Measurements from ENCODE around the gene PCDHGA6.
A peak's percentile ranks its signal among the peaks of the same experiment; 100 is the strongest.
"Not testable (repeated sequence)": the region's sequence is repeated elsewhere in the genome, so short reads cannot be mapped to it uniquely, and the experiment has no call there.

Gene PCDHGA6

DNA sequence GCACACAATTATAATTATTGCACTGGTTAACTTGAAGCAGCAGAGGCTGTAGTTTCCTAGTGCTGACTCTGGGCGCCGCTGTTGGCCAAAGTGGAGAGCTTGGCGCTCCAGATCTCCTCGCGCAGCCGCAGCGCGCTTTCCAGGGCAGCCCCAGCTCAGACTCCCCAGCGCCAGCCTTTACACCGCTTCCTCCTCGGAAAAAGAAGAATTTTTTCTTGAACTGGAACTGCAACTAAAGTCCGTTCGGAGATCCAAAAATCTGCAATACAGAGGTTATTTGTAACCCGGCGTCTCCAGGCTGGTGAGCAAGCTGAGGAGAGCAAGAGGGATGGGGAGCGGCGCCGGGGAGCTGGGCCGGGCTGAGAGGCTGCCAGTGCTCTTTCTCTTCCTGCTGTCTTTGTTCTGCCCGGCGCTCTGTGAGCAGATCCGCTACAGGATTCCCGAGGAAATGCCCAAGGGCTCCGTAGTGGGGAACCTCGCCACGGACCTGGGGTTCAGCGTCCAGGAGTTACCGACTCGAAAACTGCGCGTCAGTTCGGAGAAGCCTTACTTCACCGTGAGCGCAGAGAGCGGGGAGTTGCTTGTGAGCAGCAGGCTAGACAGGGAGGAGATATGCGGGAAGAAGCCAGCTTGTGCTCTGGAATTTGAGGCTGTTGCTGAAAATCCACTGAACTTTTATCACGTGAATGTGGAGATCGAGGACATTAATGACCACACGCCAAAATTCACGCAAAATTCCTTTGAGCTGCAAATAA is 14.0 kb downstream of the PCDHGA6 start, which contains the start of gene PCDHGB4:
Gene PCDHGB4 (plus strand): TSS at position 142 of the 755 bp plus-strand sequence. CDS start 187 bp downstream, at position 329.
- Histone ChIP-seq H3K4me3 (ENCODE audit: low read depth, low read length) (peak within 1 kb of the TSS; percentile 65), H3K27me3 (ENCODE audit: control insufficient read depth, insufficient read depth, low read length) (peaks cover 16% of the 10 kb centered on the region), H3K9me3 (ENCODE audit: control insufficient read depth, insufficient read depth, low read length) (peaks cover 11% of the 10 kb centered on the region)
- not testable (repeated sequence) for H3K9ac ChIP-seq (ENCODE audit: low read depth, low read length); H3K36me3 ChIP-seq (ENCODE audit: control insufficient read depth, insufficient read depth, low read length); H3K4me1 ChIP-seq (ENCODE audit: control insufficient read depth, insufficient read depth, low read length)

DNA sequence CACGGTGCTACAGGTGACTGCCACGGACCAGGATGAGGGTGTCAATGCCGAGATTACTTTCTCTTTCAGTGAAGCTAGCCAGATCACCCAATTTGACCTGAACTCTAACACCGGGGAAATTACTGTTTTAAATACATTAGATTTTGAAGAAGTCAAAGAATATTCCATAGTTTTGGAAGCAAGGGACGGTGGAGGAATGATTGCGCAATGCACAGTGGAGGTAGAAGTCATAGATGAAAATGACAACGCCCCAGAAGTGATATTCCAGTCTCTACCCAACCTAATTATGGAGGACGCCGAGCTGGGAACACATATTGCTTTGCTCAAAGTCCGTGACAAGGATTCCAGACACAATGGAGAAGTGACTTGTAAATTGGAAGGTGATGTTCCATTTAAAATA is 15.0 kb downstream of the PCDHGA6 start:
- H3K4me3 ChIP-seq (ENCODE audit: low read depth, low read length): peak overlapping the region; percentile 28
- H3K4me1 ChIP-seq (ENCODE audit: control insufficient read depth, insufficient read depth, low read length): no peaks in the 10 kb centered on the region
- H3K27me3 ChIP-seq (ENCODE audit: control insufficient read depth, insufficient read depth, low read length): peaks cover 13% of the 10 kb centered on the region
- H3K9me3 ChIP-seq (ENCODE audit: control insufficient read depth, insufficient read depth, low read length): peaks cover 11% of the 10 kb centered on the region
- H3K9ac ChIP-seq (ENCODE audit: low read depth, low read length): no peak overlapping the region
- H3K36me3 ChIP-seq (ENCODE audit: control insufficient read depth, insufficient read depth, low read length): peaks cover 4% of the 10 kb centered on the region

DNA sequence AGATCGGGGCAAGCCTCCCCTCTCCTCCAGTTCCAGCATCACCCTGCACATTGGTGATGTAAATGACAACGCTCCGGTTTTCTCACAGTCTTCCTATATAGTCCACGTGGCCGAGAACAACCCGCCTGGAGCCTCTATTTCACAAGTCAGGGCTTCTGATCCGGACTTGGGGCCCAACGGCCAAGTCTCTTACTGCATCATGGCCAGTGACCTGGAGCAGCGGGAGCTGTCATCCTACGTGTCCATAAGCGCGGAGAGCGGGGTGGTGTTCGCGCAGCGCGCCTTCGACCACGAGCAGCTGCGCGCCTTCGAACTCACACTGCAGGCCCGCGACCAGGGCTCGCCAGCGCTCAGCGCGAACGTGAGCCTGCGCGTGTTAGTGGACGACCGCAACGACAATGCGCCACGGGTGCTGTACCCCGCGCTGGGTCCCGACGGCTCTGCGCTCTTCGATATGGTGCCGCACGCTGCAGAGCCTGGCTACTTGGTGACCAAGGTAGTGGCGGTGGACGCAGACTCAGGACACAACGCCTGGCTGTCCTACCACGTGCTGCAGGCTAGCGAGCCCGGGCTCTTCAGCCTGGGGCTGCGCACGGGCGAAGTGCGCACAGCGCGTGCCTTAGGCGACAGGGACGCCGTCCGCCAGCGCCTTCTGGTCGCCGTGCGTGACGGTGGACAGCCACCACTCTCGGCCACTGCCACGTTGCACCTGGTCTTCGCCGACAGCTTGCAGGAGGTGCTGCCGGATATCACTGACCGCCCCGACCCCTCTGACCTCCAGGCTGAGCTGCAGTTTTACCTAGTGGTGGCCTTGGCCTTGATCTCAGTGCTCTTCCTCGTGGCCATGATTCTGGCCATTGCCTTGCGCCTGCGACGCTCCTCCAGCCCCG is 15.7 kb downstream of the PCDHGA6 start:
- Histone ChIP-seq H3K36me3 (ENCODE audit: control insufficient read depth, insufficient read depth, low read length) (peaks cover 4% of the 10 kb centered on the region), H3K27me3 (ENCODE audit: control insufficient read depth, insufficient read depth, low read length) (peaks cover 9% of the 10 kb centered on the region), H3K9ac (ENCODE audit: low read depth, low read length) (no peak overlapping the region), H3K9me3 (ENCODE audit: control insufficient read depth, insufficient read depth, low read length) (peaks cover 11% of the 10 kb centered on the region), H3K4me3 (ENCODE audit: low read depth, low read length) (no peak overlapping the region), H3K4me1 (ENCODE audit: control insufficient read depth, insufficient read depth, low read length) (no peaks in the 10 kb centered on the region)

DNA sequence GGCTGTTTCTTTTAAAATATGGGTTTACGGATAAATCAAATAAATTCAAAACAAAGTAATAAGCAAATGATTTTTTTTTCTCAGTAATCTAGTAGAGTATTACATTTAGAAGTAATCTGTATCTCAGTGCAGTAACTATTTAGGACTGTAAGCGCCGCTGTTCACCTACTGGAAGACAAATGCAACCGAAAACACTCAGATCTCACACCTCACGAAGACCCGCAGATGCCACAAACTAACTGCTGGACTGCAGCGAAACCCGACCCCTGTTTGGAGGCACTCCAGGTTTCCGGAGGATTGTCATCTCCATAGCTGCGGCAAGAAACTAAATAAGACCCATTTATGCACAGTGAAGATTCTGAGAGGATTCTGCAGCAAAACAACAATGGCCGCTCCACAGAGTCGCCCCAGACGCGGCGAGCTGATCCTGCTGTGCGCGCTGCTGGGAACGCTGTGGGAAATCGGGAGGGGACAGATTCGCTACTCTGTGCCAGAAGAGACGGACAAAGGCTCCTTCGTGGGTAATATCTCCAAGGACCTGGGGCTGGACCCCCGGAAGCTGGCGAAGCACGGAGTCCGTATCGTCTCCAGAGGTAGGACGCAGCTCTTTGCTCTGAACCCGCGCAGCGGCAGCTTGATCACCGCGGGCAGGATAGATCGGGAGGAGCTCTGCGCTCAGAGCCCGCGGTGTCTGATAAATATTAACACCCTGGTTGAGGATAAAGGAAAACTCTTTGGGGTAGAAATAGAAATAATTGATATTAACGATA is 18.9 kb downstream of the PCDHGA6 start, which contains the start of gene PCDHGA8:
Gene PCDHGA8 (plus strand): TSS at position 205 of the 770 bp plus-strand sequence. CDS start 181 bp downstream, at position 386.
- Histone ChIP-seq H3K9ac (ENCODE audit: low read depth, low read length) (no peak within 1 kb of the TSS), H3K36me3 (ENCODE audit: control insufficient read depth, insufficient read depth, low read length) (peaks cover 4% of the 10 kb centered on the region), H3K4me1 (ENCODE audit: control insufficient read depth, insufficient read depth, low read length) (no peaks in the 10 kb centered on the region), H3K27me3 (ENCODE audit: control insufficient read depth, insufficient read depth, low read length) (peaks cover 9% of the 10 kb centered on the region), H3K4me3 (ENCODE audit: low read depth, low read length) (no peak within 1 kb of the TSS), H3K9me3 (ENCODE audit: control insufficient read depth, insufficient read depth, low read length) (peaks cover 11% of the 10 kb centered on the region)

DNA sequence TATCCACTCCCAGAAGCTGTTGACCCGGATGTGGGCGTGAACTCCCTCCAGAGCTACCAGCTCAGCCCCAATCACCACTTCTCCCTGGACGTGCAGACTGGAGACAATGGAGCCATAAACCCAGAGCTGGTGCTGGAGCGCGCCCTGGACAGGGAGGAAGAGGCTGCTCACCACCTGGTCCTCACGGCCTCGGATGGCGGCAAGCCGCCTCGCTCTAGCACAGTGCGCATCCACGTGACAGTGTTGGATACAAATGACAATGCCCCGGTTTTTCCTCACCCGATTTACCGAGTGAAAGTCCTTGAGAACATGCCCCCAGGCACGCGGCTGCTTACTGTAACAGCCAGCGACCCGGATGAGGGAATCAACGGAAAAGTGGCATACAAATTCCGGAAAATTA is 19.6 kb downstream of the PCDHGA6 start:
- Histone ChIP-seq H3K4me1 (ENCODE audit: control insufficient read depth, insufficient read depth, low read length) (no peaks in the 10 kb centered on the region), H3K36me3 (ENCODE audit: control insufficient read depth, insufficient read depth, low read length) (peaks cover 4% of the 10 kb centered on the region), H3K27me3 (ENCODE audit: control insufficient read depth, insufficient read depth, low read length) (peaks cover 7% of the 10 kb centered on the region), H3K9me3 (ENCODE audit: control insufficient read depth, insufficient read depth, low read length) (peaks cover 11% of the 10 kb centered on the region), H3K9ac (ENCODE audit: low read depth, low read length) (no peak overlapping the region), H3K4me3 (ENCODE audit: low read depth, low read length) (no peak overlapping the region)

DNA sequence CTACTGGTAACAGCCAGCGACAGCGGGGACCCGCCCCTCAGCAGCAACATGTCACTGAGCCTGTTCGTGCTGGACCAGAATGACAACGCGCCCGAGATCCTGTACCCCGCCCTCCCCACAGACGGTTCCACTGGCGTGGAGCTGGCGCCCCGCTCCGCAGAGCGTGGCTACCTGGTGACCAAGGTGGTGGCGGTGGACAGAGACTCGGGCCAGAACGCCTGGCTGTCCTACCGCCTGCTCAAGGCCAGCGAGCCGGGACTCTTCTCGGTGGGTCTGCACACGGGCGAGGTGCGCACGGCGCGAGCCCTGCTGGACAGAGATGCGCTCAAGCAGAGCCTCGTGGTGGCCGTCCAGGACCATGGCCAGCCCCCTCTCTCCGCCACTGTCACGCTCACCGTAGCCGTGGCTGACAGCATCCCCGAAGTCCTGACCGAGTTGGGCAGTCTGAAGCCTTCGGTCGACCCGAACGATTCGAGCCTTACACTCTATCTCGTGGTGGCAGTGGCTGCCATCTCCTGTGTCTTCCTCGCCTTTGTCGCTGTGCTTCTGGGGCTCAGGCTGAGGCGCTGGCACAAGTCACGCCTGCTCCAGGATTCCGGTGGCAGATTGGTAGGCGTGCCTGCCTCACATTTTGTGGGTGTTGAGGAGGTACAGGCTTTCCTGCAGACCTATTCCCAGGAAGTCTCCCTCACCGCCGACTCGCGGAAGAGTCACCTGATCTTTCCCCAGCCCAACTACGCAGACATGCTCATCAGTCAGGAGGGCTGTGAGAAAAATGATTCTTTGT is 20.9 kb downstream of the PCDHGA6 start:
- H3K4me1 ChIP-seq (ENCODE audit: control insufficient read depth, insufficient read depth, low read length); H3K9me3 ChIP-seq (ENCODE audit: control insufficient read depth, insufficient read depth, low read length); H3K4me3 ChIP-seq (ENCODE audit: low read depth, low read length); H3K9ac ChIP-seq (ENCODE audit: low read depth, low read length); H3K36me3 ChIP-seq (ENCODE audit: control insufficient read depth, insufficient read depth, low read length); H3K27me3 ChIP-seq (ENCODE audit: control insufficient read depth, insufficient read depth, low read length): not testable (repeated sequence)

DNA sequence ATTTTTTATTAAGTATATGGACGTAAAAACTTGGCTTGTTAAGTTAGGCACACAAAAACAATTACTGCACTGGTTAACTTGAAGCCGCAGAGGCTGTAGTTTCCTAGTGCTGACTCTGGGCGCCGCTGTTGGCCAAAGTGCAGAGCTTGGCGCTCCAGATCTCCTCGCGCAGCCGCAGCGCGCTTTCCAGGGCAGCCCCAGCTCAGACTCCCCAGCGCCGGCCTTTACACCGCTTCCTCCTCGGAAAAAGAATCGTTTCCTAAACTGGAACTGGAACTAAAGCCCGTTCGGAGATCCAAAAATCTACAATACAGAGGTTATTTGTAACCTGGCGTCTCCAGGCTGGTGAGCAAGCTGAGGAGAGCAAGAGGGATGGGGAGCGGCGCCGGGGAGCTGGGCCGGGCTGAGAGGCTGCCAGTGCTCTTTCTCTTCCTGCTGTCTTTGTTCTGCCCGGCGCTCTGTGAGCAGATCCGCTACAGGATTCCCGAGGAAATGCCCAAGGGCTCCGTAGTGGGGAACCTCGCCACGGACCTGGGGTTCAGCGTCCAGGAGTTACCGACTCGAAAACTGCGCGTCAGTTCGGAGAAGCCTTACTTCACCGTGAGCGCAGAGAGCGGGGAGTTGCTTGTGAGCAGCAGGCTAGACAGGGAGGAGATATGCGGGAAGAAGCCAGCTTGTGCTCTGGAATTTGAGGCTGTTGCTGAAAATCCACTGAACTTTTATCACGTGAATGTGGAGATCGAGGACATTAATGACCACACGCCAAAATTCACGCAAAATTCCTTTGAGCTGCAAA is 24.3 kb downstream of the PCDHGA6 start, which contains the start of gene PCDHGB5:
Gene PCDHGB5 (plus strand): TSS at position 192 of the 796 bp plus-strand sequence. CDS start 181 bp downstream, at position 373.
- Histone ChIP-seq H3K9ac (ENCODE audit: low read depth, low read length) (peak within 1 kb of the TSS; percentile 24), H3K4me3 (ENCODE audit: low read depth, low read length) (peak within 1 kb of the TSS; percentile 30)
- not testable (repeated sequence) for H3K27me3 ChIP-seq (ENCODE audit: control insufficient read depth, insufficient read depth, low read length); H3K4me1 ChIP-seq (ENCODE audit: control insufficient read depth, insufficient read depth, low read length); H3K36me3 ChIP-seq (ENCODE audit: control insufficient read depth, insufficient read depth, low read length); H3K9me3 ChIP-seq (ENCODE audit: control insufficient read depth, insufficient read depth, low read length)

DNA sequence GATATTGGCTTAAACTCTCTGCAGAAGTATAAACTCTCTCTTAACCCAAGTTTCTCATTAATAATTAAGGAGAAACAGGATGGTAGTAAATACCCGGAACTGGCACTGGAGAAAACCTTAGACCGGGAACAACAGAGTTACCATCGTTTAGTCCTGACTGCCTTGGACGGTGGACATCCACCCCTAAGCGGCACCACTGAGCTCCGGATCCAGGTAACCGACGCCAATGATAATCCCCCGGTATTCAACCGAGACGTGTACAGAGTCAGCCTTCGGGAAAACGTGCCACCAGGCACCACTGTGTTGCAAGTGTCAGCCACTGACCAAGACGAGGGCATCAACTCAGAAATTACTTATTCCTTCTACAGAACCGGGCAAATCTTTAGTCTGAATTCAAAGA is 24.9 kb downstream of the PCDHGA6 start:
- H3K9ac ChIP-seq (ENCODE audit: low read depth, low read length): no peak overlapping the region
- no peaks in the 10 kb centered on the region for H3K27me3 ChIP-seq (ENCODE audit: control insufficient read depth, insufficient read depth, low read length)
- H3K9me3 ChIP-seq (ENCODE audit: control insufficient read depth, insufficient read depth, low read length): peaks cover 4% of the 10 kb centered on the region
- H3K4me3 ChIP-seq (ENCODE audit: low read depth, low read length): no peak overlapping the region
- H3K4me1 ChIP-seq (ENCODE audit: control insufficient read depth, insufficient read depth, low read length): no peaks in the 10 kb centered on the region
- H3K36me3 ChIP-seq (ENCODE audit: control insufficient read depth, insufficient read depth, low read length): no peaks in the 10 kb centered on the region

DNA sequence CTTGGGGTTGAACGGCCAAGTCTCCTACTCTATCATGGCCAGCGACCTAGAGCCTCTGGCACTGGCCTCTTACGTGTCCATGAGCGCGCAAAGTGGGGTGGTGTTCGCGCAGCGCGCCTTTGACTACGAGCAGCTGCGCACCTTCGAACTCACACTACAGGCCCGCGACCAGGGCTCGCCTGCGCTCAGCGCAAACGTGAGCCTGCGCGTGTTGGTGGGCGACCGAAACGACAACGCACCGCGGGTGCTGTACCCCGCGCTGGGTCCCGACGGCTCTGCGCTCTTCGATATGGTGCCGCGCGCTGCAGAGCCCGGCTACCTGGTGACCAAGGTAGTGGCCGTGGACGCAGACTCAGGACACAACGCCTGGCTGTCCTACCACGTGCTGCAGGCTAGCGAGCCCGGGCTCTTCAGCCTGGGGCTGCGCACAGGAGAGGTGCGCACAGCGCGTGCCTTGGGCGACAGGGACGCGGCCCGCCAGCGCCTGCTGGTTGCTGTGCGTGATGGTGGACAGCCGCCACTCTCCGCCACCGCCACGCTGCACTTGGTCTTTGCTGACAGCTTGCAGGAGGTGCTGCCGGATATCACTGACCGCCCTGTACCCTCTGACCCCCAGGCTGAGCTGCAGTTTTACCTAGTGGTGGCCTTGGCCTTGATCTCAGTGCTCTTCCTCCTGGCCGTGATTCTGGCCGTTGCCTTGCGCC is 26.0 kb downstream of the PCDHGA6 start:
- H3K4me3 ChIP-seq (ENCODE audit: low read depth, low read length): no peak overlapping the region
- H3K27me3 ChIP-seq (ENCODE audit: control insufficient read depth, insufficient read depth, low read length): no peaks in the 10 kb centered on the region
- H3K9me3 ChIP-seq (ENCODE audit: control insufficient read depth, insufficient read depth, low read length): peaks cover 4% of the 10 kb centered on the region
- no peaks in the 10 kb centered on the region for H3K4me1 ChIP-seq (ENCODE audit: control insufficient read depth, insufficient read depth, low read length)
- H3K36me3 ChIP-seq (ENCODE audit: control insufficient read depth, insufficient read depth, low read length): no peaks in the 10 kb centered on the region
- H3K9ac ChIP-seq (ENCODE audit: low read depth, low read length): no peak overlapping the region
